T-helper 2 cell treated with Interferon-gamma antibody and Interleukin-4, amounts not matched to agents 100 ng/mL and 5 ng/mL, for 36 hours (primary cell): ENCODE measurements around the gene RPGRIP1L. TPM values are rescaled to one million over a fixed set of nuclear protein-coding genes. Genes with fewer than 3 reads are reported as not detected.

Experiments
- intact Hi-C: fragments of 100-400 bp; cut with micrococcal nuclease; formaldehyde crosslinking; loops from one replicate; pipeline ENCODE4 v1.15.1; 2023
- total RNA-seq: library from RNA; stranded (reverse); gene quantifications from 2 replicates; pipeline ENCODE4 v1.2.3, GENCODE V29; 2022

Gene RPGRIP1L
- total RNA-seq, 1 donor from 2014 or later = 7.2 TPM

DNA sequence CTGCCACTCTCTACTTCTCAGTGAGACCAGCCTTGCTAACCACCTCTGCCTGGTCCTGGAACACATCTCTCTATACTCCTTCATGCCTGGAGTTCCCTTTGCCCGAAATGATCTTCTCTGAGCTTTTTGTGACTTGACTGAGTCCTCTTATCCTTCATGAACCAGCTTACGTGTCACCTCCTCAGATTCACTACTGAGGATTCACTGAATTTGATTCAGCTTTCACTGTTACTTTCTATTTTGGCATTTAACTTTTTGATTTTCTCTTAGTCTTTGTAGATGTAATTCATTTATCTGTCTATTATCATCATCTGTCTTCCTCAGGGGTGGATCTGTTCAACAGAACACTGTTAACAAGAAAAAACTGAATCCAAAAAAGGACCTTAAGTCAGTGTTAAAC lies 95.6 kb downstream of the RPGRIP1L start:
- intact Hi-C loops = no loop called here

DNA sequence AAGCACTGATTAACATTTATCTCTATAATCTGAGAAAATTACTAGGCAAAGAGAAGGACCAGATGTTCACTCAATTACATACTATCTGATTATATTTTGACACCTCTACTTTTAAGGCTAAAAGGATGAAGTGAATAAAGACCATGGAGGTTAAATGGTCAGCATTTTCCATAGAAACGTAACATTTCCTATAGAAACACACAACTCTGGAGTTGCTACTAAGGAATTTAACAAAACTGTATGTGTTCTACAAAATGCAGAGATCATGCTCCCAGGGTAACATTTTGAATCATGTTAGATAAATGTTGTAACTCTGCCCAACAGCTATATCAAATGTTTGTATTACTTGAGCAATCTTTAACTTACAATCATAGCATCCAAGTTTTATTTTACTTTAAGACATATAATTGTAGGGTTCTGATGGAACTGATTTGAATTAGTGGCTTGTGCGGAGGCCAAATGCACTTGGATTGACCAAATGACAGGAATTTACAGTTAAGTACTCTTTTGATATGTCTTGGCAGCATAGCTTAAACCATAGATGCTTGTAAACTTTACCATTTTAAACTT lies 97.7 kb downstream of the RPGRIP1L start:
- intact Hi-C loops = no loop called here

DNA sequence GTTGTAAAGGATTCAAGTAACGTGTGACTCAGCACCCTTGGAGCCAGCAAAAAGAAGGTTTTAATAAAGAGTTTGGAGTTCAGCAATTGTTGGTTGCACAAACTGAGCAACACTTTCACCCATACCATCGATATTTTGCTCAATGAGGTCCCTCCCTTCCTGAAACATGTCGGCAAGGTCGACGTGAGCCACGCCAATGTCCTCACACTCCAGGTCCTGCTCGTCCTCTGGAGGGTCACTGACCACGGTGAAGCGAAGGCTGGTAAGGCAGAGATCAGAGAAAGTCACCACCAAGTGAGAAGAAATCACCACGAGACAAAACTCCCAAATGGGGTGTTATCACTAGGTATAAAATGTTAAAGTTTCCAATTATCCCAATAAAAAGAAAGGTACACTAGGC lies 98.3 kb downstream of the RPGRIP1L start:
- intact Hi-C loops = no loop called here

DNA sequence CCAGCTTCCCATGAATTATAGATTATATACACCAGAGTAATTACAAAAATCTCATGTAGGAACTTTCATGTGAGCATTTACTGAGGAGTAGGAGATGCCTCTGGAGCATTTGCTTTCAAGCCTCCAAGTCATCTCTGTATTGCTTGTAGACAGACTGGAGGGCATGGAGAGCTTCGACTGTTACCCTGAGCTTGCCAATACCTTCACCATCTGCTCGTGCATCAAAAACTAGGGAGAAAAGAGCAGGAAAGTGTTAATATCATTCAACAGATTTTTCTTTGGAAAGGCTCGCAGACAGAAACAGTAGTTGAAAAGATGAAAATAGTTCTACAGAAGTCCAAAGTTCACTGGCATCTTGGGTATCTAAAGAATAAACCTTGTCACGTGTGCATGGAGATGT lies 101.7 kb downstream of the RPGRIP1L start:
- intact Hi-C loops = no loop called here

DNA sequence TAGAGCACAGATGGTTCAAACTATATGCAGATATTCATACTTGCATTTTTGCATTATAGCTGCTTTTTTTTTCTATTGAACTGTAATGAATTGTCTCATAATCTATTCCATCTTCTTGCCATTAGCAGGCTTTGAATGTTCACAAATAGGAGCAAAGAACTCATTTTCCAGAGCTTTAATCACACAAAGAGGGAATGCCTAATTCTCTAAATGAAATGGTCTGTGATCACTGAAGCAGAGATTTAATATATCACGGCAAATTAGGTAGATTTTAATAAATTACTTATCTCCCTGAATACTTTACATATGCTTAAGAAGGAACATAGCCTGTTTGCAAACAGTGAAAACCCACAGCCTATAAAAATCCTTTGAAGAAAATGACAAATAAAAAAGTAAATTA lies 103.0 kb downstream of the RPGRIP1L start:
- intact Hi-C loops = no loop called here

DNA sequence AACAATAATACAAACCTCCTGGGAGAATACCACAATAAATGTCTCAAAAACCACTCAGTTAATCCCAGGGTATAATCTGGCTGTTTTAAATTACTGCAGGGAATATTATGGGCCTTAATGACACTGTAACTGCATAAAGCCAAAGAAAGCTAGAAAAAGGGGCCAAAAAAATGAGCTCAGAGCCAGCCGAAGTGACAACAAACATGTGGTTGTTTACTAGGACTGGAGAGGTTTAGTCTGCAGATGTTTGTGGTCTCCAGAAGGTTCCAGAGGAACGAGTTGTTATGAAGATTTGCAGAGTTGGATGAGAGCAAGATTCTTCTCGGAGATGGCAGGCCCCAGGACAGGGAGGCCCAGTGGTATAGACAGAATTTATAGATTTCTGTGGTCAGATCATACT lies 103.5 kb downstream of the RPGRIP1L start:
- intact Hi-C loops = no loop called here

DNA sequence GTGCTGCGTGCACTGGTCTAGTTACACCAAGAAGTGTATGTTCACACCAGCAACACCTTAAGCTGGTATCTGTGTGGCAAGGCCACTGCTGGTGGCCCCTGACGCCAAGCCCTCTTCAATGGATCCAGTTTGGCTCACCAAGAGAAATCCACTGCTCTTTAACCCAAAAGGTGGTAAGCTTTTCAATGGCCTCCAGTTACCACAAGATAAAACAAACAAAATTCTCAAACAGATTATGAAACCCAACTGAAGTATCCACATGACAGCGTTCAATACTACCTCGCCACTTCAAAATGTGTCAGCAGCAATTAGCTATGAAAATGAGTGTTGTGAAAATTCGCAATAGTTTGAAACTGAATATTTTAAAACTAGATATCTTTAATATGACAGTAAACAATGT lies 104.1 kb downstream of the RPGRIP1L start:
- intact Hi-C loops = no loop called here

DNA sequence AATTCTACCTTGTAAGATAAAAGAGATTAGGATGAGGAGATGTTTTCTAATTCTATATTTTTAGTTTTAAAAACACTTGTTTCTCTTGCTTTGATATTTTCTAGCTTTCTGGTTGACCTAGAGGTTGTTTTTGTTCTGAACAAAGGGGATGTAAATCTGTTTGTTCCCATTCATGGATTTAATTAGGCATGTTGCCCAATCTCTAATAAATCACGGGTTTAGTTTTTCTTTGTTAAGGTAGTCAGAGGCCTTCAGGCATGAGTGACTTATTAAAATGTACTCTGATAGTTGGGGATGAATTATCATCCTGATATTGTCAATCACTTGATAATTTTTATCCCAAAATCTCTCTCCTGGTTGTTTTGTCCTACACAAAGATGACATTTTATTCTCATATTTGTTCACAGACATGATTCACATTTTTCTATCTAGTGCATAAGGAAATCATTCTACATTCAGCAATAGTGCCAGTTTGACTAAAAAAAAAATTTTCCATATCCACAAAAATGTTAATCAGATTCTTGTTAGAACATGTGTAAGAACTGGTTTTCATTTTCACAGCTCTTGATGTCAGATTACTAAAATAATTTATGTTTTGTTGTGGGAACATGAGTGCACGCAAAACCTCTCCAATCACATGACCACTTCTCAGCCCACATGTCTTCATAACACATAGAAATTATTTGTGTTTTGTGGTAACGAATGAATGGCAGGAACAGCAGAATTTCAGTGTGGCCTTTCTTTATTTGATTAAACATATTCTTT lies 105.0 kb downstream of the RPGRIP1L start:
- intact Hi-C loops = no loop called here

DNA sequence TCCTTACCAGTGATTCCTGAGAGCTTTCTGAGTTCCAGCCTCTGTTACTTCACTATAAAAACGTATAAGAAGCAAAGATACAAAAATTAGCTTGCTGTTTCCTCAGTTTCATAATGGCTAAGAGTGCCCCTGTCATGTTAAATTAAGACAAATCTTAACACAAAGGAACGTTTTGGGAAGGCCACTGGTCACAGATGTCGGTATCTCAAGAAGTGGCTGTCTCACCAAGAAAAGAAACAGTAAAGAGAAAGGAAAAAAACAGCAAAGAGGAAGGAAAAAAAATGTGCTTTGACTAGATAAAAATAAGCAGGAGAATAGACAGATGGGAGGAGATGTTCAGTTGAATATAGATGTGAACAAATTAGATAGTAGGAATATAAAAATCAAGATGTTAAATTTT lies 105.9 kb downstream of the RPGRIP1L start:
- intact Hi-C loops = no loop called here

DNA sequence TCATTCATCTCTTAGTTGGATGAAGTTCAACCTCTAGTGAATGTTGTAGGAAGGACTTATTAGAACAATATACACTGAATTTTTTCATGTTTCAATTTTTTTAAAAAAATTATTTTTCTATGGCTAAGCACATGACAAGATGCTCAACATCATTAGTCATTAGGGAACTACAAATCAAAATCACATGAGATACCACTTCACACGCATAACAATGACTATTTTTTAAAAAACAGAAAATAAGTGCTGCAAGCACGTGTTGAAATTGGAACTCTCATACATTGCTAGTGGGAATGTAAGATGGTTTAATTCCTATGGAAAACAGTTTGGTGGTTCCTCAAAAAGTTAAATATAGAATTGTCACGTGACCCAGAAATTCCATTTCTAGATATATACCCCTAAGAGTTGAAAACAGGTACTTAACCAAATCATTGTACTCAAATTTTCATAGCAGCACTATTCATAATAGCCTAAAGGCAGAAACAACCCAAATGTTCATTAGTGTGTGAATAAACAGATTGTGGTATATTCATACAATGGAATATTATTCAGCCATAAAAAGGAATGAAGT lies 115.5 kb downstream of the RPGRIP1L start:
- intact Hi-C loops = no loop called here

DNA sequence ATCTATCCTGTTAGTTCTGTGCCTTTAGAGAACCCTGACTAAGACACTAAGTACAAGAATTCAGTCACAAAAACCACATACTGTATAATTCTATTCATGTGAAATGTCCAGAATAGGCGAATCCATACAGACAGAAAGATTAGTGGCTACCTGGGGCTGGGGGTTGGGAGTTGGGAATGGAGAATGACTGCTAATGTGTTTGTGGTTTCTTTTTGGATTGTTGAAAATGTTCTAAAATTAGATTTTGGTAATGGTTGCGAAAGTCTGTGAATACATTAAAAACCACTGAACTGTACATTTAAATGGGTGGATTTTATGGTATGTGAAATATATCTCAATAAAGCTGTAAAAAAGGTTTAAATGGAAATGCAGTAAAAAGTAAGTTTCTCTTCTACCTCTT lies 120.3 kb downstream of the RPGRIP1L start:
- intact Hi-C loops = no loop called here

DNA sequence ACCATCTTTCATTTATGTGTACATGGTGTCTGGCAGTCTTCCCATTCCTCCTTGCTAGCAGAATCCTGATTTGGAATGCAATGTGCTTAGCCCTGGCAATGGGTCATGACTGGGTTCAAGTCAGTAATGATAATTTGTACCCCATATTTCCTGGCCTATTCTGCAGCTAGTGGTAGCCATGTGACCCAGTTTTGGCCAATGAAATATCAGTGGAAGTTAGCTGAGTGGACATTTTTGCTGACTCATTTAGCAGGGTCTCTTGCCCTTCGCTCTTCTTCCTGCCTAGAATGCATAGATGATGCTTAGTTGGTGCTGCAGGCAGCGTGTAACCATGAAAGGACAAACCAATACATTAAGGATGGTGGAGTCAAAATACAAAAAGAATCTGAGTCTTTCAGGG lies 121.9 kb downstream of the RPGRIP1L start:
- intact Hi-C loops = no loop called here

DNA sequence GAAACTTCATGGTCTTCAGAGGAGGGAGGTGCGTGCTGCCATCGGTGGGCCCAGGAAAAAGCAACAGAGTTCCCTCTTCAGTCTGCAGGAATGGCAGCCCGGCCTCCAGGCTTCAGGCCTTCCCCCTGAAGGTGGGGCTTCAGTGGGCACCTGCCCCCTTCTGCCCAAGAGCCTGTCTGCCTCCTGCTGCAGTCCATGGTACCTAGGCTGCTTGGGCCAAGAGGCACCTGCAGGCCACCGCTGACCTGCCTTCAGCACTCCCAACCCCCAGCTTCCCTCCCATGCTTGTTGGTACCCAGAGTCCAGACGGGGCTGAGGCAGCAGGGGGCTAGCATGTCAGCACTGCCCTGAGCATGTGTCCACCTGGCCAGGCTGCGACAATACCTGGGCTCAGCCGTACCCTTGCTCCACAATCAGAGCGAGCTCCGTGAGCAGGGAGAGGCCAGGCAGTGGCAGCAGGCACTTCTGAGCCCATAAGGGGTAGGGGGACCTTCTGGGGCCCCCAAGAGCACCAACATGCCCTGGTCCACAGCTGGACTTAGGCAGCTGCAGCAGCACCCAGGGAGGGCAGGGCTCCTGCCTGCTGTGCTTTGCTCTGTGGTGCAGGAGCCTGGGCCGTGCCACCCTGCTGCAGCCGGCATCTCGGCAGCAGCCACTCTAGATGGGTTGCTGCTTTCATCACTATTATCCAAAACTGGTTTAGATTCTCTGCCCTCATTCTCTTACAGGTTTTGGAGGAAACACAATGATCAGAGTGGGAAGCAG lies 123.4 kb downstream of the RPGRIP1L start:
- intact Hi-C loops = no loop called here

DNA sequence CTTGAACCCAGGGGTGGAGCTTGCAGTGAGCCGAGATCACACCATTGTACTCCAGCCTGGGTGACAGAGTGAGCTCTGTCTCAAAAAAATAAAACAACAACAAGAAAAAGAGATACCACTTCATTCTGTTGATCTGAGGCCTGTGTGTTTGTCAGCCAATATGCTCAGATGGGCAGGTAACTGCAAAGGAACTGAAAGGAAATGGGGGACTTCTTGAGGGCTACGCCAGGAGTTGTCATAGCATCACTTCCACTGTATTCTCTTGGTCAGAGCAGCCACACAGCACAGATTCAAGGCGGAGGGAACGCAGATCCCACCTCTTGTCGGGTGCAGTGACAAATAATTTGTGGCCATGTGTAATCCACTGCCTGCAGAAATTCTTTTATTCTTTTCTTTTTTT lies 126.8 kb downstream of the RPGRIP1L start:
- intact Hi-C loops = no loop called here

DNA sequence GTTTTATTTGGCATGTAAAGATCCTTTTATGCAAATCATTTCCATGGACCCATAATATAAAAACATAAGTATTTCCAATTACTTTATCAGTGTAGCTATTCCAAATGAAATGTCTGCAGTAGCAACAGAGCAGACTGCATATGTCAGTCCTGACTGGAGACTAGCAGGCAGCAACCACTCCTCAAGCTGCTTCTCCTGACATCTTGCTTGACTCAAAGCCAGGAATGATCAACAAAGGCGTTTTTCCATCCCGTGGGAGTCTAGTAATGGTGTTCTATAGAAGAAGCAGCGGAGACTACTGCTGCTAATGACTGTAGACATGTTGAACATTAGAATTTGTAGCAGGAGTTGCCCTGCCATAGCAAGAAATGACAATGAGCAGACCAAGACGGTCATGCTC lies 127.4 kb downstream of the RPGRIP1L start:
- intact Hi-C loops = no loop called here

DNA sequence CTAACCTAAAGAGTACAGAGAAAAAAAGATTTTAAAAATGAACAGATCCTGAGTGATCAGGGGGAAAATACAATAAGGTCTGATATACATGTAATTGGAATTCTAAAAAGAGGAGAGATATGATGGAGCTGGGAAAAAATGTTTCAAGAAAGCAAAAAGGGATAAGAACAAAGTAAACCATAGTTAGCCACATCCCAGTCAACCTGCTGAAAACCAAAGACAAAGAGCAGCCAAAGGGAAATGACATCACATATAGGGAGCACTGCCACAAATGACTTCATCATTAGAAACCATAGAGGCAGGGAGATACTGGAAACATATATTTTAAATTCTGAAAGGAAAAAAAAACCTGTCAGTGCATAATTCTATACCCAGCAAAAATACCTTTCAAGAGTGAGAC lies 131.9 kb downstream of the RPGRIP1L start:
- intact Hi-C loops = no loop called here

DNA sequence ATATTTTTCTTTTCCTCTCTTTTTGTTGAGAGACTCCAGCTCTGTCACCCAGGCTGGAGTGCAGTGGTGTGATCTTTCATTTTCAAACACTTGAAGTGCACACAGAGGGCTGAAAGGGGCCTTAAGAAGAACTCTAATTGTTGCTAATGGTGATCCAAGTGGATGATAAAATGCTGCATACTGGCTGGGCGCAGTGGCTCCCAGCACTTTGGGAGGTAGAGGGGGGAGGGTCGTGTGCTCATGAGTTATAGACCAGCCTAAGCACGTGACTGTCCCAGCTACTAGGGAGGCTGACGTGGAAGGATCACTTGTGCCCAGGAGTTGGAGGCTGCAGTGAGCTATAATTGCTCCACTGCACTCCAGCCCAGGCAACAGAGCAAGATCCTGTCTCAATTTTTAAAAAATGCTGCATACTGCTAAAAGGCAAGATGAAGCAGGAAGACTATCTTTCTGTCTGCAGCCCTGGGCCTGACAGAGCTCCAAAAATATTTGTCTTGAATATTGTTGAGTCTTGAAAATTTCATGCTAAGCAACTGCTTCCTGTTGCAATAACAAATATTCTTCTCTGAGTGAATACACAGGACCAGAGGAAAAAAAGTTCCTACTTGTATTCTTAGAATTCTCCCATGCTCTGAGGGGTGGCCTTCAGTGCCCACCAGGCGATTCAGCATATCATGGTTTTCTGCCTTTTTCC lies 137.0 kb downstream of the RPGRIP1L start:
- intact Hi-C loops = no loop called here

DNA sequence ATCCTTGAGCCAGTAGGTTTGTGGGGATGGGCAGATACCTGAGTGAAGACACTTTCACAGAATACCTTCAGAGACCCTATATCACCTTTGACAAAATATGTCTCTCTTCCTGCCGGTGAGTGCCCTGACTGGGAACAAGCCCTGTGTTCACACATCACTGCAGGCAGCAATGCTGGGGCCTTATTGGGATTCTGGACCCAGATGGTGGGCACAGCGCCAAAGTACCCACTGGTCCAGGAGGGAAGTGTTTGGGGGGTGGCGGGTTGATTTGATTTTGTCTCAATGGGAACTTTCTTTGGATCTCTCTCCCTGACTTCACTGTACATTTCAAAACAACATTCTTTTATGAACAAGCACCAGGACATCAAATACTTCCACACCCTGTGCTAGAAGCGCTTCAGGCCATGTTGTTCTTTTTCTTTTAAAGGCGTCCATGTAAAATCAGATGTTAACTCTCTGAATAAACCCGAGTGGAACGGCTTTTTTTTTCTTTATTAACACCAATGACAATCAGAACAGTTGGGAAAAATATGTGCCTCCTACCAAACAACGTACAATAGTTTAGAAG lies 138.3 kb downstream of the RPGRIP1L start:
- intact Hi-C loops = no loop called here

DNA sequence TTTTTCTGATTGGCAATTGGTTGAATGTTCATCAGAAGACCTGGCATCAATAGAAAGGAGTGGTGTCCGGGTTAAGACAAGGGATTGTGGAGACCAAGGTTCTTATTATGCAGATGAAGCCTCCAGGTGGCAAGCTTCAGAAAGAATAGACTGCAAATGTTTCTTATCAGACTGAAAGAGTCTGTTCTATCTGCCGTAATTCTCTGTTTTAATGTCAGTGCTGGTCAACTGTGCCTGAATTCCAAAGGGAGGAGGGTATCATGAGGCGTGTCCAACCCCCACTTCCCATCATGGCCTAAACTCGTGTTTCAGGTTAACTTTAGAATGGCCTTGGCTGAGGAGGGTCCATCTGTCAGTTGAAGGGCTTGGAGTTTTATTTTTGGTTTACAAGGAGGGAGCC lies 140.2 kb downstream of the RPGRIP1L start:
- intact Hi-C loops = no loop called here

DNA sequence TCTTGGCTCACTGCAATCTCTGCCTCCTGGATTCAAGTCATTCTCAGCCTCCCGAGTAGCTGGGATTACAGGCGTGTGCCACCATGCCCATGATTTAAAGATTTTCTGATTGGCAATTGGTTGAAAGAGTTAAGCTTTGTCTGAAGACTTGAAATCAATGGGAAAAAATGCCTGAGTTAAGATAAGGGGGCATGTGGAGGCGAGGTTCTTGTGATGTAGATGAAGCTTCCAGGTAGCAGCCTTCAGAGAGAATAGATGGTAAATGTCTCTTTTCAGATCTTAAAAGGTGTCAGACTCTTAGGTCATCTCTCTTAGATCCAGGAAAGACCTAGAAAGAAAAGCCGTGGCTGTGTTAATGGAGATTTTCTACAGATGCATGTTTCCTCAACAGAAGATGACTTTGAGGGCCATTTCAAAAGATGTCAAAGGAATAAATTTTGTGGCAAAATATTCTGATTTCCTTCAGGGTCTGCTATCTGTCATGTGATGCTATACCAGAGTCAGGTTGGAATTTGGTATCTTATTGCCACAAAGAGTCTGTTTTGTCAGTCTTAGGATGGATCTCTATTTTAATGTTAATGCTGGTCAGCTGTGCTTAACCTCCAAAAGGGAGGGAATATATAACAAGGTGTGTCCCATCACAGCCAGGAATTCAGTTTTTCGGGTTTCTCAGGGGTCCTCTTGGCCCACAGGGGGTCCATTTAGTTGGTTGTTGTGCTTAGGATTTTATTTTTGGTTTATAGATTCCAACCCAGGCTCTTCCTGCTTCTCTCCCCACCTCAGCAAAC lies 142.4 kb downstream of the RPGRIP1L start:
- intact Hi-C loops = no loop called here
